HG02981 (cell line): ENCODE results near the gene TARS3.

Experiments used
- ATAC-seq: cut with Tn5 transposase; IDR thresholded peaks from one replicate; pipeline ENCODE4 v1.9.1; 2021; ENCODE audit warnings: mild to moderate bottlenecking, moderate library complexity; ENCODE audit not compliant: unreplicated experiment

The TARS3 gene

GRCh38 chr15:101625980-101626379, 98.3 kb downstream of the TARS3 start:
- ATAC-seq = no peak

- ATAC-seq = no peak
Measured at GRCh38 chr15:101625184-101625583, 99.1 kb downstream of the TARS3 start.

DNA sequence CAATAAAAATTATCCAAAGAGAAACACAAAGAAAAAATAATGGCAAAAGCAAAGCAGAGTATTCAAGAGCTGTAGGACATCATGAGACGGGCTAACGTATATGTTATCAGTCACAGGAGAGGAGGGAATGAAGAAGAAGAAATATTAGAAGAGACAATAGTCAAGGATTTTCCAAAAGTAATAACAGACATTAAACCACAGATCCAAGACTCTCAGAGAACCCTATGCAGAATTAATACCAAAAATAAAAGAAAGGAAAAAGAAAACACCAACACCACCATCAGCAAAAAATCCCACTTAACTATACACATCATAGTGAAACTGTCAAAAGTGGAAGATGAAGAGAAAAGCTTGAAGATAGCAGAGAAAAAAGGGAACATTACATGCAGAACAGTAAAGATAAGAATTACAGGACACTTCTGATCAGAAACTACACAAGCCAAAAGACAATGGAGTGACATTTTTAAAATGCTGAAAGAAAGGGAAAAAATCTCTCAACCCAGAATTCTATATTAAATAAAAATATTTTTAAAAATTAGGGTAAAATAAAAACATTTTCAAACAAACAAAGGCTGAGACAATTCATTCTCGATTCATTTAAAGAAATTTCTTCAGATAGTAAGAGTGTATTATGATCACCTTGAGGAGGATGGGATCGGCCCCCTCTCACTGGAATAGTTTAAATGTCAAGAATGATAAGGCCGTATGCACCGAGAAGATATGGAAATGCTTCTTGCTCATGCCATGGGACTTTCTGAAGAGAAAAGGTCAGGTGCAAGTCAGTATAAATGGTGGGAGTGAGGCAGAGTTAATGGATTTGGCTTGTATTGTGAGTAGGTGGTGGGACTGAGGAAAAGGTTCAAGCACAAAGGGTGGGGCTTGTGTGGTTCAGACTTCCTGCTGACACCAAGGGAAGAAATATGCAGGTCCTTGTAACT, 100.6 kb downstream of the TARS3 start:
- no peak for ATAC-seq

DNA sequence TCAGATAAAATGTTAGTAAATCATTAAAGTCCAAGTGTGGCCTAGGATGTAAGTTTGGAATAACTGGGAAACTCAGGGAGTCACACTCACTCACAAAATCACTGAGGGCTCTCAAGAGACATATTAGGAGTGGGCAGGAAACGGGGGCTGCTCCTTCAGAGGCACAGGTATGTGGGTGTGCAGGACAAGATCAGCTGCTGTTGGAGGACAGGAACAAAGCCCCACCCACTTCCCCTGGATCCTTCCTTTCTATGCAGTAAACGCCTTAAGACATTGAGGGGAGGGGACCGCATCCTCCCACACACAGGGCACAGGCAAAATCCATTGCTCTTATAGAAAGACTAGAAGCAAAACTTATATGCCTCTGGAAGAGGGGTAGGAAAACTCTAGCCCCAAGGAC, 102.3 kb downstream of the TARS3 start:
- no peak for ATAC-seq

DNA sequence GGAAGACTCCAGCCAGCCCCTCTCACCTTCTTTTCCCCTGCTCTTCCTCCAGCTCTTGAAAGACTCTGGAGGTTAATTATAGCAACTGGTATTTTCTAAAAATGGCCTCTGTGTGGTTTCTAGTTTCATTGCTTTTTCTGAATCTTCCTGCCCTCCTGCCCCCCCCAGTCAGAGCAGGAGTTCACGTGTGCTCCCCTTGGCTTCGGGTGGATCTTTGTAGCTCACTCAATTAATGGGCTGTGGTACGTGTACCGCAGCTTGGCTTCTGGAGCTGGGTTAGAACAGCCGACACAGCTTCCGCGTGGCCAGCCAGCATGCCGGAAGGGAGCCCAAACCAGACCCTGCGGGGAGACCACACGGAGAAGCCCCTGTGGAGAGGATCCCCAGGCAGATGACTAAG, 103.6 kb downstream of the TARS3 start:
- ATAC-seq = no peak

- no peak for ATAC-seq
Measured at GRCh38 chr15:101619615-101619865, 104.7 kb downstream of the TARS3 start.

DNA sequence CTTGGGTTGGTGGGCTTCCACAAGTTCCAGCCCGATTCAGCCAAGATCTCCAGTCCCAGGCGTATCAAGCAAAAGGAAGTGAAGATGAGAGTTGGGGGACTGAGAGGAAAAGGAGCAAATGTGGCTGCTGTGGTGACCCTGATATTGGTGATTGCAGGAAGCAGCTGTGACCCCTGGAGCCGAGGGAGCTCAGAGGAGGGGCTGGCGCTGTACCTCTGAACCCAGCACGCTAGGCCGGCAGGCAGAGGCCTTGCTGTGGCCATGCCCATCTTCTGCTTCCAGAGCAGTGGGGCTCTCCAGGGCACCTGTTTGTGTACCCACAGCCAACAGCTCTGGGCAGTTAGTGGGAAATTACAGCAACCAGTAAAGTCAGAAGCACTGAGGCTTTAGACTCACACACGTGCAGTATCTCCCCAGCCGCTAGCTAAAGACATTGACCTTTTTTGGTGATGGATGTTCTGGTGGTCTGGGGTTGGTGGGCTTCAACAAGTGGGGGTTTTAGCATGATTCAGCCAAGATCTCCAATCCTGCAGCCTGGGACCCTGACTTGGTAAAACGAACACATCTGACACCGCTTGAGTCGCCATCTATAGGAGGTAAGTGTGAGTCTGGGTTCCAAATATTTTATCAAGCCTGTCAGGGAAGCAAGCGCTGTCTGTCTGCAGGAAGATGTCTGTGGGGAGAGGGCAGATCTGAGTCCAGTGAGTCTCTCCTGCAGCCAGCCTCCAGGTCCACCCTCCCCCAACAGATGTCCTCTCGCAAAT, 105.2 kb downstream of the TARS3 start:
- no peak for ATAC-seq

- ATAC-seq = no peak
Measured at GRCh38 chr15:101618076-101618475, 106.2 kb downstream of the TARS3 start.

DNA sequence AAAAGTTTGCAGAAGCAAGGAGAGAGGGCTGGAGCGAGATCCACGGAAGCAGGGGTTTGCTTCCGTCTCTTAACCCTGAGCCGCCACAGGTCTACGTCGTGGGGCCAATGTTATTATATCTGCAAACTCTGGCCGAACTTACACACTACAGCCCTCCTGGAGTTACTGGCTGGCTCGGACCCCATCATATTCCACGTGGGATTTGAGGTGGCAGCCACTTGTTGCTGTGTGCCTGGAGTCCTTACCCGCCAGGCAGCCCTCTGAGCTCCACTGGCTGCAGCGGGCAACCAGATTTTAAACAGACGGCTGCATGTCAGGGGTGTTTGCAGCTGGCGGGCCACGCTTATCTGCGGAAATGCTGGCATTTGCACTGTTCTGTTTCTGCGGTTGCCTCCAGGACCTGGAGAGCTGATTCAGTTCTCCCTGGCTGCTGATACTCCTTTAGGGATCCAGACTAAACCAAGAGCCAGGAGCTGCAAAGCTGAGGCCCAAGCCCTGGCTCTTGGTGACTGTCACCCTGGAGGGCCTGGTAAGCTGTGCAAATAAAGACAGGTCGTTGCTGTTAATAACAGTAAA, 106.8 kb downstream of the TARS3 start:
- ATAC-seq = no peak

- ATAC-seq = no peak
Measured at GRCh38 chr15:101615986-101616848, 108.1 kb downstream of the TARS3 start.

DNA sequence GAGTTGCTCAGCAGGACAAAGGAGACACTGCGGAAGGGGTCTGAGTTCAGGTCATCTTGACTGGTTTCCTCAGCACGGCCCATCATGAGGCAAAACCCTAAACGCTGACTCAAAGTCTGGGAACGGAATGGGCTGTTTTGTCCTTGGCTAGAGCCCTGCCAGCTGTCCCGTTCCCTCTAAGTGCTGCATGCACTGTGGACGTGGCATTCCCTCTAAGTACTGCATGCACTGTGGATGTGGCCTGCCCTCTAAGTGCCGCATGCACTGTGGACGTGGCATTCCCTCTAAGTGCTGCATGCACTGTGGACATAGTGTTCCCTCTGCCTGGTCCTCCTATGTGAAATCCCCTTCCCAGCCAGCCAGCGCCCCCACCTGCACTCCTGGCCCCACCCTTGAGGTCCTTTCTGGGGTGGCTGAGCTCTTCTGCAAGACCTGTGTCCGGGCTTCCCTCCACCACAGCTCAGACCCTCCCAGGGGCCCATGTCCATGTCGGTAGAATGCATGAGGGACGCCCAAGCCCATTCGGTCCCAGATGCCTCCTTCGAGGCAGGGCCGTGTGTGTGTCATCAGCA, 108.8 kb downstream of the TARS3 start:
- no peak for ATAC-seq

DNA sequence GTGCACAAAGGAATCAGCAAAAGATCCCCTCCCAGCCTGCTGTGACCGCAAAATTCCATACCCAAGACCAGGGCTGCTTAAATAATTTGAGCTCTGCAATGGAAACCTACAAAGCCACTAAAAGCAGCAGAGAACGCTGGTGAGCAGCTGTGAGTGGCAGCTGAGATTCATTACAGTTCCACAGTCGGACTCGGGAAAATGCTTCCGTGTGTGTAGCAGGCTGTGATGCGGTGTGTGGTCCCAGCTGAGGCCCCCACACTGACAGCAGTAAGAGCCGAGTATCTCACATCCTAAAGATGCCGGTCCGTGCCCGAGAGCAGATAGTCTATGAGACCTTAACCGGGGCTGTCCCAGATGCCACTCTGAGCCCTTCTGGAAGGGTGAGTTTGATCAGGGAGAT, 109.5 kb downstream of the TARS3 start:
- no peak for ATAC-seq

DNA sequence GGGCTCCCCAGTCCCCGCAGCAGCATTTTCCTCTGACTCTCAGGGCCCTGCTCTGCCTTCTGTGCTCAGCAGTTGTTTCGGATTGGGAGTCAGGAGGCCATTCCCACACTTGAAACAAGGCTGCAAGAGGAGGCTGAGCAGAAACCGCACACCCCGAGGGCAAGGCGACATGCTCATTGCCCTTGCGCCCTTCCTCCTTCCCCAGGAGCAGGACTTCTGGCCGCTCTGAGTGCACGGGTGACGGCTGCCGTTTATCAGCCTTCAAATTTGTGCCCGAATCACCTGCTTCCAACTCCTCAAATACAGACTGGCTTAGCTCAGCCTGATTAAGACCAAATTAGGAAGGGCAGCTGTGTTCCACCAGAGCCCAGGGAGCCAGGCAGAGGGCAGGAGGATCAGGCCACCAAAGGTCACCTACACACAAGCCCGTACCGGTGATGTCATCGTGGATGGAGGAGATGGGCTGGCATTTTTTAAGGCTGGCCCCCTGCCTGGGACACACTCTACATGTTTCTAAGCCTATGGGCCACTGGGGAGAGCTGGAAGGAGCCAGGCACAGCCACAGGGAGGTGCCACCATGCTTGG, 110.2 kb downstream of the TARS3 start:
- ATAC-seq = no peak

DNA sequence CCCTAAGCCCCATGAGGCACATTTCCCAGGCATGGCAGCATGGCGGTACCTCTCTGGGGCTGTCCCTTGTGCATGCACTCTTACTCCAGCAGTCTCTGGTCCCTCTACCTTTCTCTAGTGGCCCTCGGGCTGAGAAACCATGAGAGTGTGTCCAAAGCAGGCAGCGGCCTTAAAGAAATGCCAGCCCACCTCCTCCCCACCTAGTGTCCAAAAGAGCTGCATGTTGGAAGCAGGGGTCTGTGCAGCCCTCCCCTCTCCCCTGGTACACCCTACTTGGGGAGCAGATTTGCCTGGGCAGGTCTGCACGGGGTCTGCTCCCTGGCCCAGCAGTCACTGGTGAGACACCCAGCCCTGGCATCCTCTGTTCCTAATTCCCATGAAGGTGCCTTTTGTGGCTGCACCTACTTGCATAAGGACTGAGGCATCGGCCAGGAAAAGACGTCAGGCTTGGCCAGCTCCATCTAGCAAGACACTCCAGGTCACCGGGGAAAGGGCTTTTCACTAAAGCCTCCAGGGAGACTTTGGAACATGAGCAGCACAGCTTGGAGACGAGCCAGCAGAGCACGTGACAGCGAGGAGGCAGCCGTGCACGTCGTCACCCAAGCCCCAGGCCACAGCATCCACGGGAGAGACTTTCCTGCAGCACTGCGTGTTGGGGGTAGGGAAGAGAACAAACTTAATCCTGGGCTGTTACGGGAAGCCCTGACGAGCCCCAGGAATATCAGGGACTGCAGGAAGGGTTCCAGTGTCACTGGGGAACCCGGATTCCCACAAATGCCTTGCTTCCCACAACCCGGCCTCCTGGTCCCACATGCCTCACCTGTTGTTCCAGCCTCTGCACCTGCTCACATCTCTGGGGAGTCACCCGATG, 110.9 kb downstream of the TARS3 start:
- no peak for ATAC-seq

DNA sequence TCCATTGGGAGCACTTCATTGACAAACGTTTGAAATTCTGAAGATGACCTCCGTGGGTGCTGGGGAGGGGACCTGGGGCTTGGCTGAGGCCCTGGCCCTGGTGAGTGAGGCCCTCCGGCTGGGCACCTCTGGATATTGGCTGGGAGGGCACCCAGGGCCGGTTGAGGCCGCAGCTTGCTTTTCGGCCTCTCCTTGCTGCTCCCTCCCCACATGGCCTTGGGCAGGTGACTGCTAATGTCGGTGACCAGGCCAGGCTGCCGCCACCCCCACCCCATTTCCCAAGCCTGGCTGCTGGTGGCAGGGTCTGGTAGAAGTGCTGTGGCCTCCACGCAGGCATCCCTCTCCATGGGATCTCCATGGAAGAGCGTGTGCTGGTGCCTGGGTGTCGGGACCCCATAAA, 111.6 kb downstream of the TARS3 start:
- ATAC-seq = no peak

GRCh38 chr15:101611580-101612299, 112.5 kb downstream of the TARS3 start:
- no peak for ATAC-seq

DNA sequence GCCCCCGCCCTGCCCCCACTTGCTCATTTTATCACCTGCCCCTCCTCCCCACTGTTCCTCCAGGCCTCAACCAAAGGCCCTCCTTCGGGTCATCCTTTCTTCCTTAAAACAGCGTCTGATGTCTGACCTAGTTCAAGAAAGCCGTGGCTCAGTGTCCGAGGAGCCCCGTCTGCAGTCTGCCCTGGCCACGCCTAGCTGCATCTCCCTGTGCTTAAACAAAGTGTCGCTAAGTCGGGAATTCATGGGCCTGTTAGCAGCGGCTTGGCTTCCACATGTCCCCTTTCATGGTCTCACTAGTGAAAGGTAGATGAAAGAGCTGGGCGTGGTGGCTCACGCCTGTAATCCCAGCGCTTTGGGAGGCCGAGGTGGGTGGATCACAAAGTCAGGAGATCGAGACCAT, 113.3 kb downstream of the TARS3 start:
- ATAC-seq = no peak

DNA sequence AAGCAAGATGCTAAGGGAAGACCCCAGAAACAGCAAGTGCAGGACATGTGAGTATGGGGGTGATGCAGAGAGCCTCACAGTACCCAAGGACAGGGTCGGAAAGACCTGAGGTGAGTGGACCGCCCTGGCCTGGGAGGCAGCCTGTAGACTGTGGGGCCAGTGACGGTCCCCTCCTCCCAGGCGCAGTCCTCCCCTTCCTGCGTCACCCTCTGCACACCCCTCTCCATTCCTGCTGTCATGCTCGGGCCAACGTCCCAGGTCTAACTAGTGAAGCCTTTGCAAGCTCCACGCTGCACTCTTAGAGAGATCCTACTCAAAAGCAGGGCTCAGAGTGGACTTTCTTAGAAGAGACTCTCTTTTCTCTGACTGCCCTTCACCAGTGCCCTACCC, 113.7 kb downstream of the TARS3 start:
- ATAC-seq = no peak
